GM19240 (cell line): ENCODE results near the gene NPTX1.

Source experiments
- DNase-seq: peaks from one replicate; pipeline ENCODE4 v3.0.0; 2011; ENCODE audit warnings: low spot score; ENCODE audit not compliant: insufficient read length

The NPTX1 gene

DNA sequence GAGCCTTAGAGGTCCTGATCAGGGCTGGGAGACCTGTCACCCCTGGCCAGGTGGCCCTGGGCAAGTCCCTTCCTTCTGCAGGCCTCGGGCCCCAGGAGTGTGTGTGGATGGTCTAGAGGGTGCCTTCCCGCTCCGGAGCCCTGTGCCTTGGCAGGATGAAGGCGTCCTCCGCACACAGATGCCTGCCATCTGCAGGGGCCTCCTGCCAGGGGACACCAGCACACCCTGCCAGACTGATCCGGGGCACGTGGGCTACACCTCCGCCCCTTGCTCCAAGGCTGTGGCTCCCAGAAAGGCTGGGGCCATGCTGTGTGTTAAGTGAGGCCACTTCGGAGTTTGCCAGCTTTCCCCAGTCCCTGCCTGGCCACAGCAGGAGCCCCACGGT lies 30.7 kb downstream of the NPTX1 start:
- DNase-seq = no peak

DNA sequence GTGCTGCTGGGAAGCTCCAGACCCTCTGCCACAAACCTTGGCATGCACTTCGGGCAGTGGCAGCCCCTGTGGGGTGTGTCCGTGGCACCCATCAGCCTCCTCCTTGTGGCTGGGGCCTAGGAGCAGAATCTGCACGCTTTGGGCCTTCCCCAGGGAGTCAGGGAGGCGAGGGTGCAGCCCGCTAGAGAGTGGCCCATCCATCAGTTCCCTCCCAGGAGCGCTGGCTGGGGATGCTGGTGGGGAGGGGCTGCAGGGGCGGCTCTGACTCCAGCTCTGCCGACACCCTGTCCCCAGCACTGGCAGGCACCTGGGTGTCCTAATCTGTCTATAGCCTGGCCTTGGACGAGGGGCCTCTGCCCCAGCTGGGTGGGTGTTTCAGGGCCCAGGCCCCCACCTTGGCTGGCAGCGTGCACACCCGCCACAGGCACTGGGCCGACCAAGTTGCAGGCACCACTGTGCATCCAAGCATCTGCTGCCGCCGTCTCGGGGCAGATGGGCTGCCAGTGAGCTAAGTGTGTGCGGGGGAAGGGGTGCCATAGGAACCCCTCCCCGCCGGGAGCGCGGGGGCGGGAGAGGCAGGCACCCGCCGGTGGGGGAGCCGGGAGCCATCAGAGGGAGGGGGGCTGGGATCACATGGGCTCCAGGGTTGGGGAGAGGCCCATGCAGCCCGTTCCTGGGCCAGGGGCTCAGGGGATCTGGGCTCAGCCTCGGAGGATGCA lies 31.2 kb downstream of the NPTX1 start:
- DNase-seq = no peak

DNA sequence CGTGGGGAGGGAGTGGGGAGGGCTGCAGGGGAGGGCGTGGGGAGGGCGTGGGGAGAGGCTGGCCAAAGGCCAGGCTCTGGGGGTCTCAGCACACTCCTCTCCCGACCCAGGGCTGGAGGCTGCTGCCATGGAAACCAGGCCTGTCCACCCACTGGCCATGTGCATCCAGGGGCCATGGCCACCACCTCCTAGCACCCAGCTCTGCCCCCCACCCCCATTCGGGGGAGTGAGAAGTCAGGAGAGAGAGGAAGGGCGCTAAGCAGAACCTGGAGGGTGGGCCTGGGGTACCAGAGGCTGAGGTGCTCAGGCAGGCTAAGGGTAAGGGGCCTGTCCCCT lies 31.8 kb downstream of the NPTX1 start:
- no peak for DNase-seq

GRCh38 chr17:80443916-80444643 lies 32.3 kb downstream of the NPTX1 start:
- no peak for DNase-seq

GRCh38 chr17:80443498-80443897 lies 32.9 kb downstream of the NPTX1 start:
- DNase-seq = no peak

GRCh38 chr17:80442764-80443163 lies 33.6 kb downstream of the NPTX1 start:
- no peak for DNase-seq

DNA sequence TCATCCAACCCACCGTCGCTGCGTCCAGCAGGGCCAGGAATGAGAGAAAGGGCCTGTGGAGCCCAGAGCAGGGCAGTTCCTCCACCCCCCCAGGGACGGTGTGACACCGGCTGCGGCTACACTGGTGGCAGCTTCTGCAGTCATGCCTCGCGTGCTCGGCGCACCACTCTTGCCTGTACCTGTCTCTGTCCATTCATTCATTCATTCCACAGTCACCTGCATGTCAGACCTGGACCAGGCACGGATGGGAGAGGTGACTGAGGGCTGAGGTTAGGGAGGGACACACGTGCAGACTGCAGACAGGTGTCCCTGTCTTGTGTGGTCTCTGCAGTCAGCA lies 34.1 kb downstream of the NPTX1 start:
- DNase-seq = no peak

- DNase-seq = no peak
Observed at GRCh38 chr17:80441598-80442322, 34.6 kb downstream of the NPTX1 start.

- peak; percentile 57 for DNase-seq
Observed at GRCh38 chr17:80441133-80441578, 35.3 kb downstream of the NPTX1 start.

DNA sequence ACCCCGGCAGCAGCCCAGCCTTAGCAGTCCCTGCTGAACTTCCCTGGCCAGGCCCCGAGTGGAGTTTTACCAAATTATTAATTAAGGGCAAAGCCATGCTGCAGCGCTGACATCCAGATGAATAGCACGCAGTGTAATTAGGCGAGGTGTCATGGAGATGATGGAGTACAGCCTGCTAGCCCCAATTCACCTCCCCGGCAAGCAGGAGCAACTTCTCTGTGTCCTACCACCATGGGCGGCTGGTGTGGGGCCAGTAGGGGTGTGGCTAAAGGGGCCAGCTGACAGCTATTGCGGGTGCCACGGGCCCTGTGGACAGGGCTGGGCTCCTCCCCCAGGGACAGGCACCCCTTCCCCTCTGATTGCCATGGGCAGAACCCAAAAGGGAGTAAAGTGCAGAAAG lies 36.9 kb downstream of the NPTX1 start:
- DNase-seq = no peak

DNA sequence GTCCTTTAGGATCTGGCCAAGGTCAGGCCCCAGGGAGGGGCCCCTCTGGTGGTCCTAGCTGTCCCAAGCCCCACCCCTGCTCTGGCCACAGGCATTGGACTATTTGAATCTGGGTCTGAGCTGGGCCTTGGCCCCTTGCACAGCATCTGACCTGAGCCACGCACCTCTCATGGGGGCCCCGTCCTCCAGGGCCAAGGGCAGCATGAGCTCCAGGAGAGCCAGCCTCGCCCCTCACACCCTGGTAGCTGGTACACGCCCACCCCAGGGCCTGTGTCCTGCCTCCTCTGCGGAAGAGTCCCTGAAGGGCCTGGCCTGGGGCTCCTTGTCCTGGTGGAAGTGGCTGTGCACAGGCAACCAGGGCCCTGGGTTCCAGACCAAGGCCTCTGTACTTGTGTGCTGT lies 37.6 kb downstream of the NPTX1 start:
- no peak for DNase-seq

DNA sequence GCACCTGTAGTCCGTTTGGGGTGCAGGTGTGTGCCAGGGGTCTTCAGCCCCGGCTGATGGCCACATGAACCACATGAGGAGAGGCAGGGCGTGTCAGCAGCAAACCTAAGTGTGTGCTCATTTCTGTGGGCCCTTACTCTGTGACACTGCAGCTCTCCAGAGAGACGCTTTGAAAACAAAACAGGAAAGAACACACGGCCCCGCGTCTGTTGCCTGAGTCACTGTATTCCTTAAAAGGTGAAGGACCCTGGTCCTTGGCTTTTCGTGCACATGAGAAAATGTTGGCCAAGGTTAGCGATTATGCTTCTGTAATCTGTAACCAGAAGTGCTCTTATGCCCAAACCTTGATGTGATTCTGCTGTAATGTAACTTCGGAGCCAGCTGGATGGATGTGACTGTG lies 38.9 kb downstream of the NPTX1 start:
- DNase-seq = no peak

- no peak for DNase-seq
Observed at GRCh38 chr17:80433916-80434666, 42.3 kb downstream of the NPTX1 start.

DNA sequence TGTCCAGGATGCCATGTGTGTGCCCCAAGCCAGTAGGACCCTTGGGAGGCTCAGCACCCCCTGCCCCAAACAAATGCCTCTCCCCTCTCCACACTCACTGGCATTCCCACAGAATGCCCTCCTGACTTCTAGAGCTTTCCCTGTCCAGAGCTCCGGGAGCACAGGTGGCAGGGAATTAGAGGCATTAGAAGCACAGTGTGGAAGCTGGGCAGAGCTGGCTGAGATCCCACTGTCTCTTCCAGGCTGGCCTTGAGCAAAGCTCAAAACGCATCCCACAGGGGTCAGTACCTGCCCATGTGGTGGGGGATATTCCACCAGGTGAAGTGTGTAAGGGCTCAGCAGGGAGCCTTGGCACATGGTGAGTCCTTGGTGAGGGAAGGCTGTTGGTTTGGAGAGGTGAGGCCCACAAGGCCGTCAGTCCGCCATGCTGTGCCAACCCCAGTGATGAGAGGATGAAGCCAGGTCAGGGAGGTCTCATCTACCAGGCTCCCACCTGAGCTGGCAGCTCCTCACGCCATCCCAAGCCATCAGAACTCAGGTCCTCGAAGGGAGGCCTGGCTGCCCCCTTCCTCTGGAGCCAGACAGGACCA lies 43.4 kb downstream of the NPTX1 start:
- no peak for DNase-seq

GRCh38 chr17:80432350-80432955 lies 44.0 kb downstream of the NPTX1 start:
- no peak for DNase-seq

DNA sequence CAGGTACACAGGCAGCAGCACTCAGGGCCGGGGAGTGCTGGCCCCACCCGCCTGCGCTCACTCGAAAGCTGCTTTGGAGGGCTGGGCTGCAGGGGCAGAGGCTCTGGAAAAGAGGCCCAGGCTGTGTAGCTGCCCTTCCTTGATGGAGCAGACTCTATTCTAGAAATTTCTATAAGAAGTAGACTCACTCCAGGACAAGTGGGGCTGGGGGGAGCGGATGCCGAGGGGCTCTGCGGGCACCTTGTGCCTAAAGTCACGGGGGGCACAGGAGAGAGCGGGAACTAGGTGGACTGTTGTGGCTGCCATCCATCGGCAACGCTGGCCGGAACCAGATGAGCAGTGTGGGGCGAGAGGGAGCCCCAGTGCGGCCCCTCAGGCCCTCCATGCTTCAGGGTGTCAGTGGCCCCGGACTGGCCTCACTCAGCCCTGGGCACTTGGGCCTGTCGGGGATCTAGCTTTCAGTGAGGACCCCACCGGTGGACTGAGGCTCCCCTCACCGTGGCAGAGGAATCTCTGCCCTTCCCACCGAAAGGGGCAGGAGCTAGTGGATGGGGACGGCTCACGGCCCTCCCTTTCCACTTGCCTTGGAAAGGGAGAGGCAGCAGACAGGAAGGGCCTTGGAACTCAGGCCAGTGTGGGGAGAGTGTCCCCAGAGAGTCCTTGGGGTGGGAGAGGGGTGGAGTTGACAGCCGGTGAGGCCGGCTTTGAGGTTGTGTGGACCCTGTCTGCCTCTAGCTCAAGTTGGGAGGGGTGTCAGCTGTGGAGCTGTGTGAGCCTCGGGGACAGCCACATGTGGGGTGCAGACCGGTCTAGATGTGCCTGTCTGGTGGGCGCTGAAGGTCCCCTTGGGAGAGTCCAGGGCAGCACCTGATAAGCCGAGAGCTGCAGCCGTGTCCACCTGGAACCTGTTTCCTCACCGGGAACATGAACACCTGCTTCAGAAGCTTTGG lies 44.9 kb downstream of the NPTX1 start:
- DNase-seq = no peak

GRCh38 chr17:80430446-80431245 lies 45.8 kb downstream of the NPTX1 start:
- DNase-seq = no peak

DNA sequence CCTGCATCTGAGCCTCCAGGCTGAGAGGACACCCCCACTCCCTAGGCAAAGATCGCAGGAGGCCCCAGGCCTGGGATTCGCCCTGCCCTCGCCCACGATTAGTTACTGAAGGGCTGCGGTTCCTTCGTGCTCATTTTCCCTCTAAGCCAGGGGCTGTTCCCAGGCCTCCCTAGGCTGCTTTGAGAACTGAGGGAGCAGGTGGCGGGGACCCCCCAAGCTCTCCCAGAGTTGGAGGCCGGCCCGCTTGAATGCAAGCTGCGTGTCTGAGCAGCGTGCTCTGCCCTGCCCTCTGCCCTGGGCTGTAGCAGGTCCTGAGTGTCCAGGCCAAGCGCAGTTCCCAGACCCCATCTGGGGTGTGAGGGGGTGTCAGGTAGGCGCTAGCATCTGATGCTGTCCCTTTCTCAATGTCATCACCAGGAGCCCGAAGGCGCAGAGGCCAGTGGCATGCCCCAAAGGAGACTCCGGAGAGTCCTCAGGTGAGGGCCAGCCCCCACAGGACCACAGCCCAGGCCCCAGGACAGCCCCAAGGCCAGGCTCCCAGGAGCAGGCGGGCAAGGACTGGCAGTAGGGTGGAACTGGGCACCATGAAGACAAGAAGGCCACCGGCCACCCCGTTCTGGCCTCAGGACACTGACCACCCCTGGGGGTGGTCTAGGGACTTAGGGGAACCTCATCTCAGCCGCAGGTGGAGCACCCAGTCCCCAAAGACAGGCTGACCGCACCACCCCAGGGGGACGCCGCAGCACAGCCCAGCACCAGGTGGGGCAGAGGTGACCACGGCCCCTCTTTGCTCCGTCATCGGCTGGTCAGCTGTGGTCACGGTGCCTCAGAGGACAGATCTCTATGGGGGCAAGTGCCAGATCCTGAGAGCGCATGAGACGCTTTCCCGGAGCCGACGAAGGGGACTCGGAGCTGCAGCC lies 46.8 kb downstream of the NPTX1 start:
- no peak for DNase-seq
